NK-92 treated with Interleukin-12 subunit alpha and Interleukin-12 subunit beta, amount 100 ng/mL, for 24 hours (cell line): ENCODE data around the gene PTPRM.

Experiments
- DNase-seq: peaks from one replicate; lab custom pipeline; 2025; lab: John Stamatoyannopoulos, UW

The PTPRM gene

DNA sequence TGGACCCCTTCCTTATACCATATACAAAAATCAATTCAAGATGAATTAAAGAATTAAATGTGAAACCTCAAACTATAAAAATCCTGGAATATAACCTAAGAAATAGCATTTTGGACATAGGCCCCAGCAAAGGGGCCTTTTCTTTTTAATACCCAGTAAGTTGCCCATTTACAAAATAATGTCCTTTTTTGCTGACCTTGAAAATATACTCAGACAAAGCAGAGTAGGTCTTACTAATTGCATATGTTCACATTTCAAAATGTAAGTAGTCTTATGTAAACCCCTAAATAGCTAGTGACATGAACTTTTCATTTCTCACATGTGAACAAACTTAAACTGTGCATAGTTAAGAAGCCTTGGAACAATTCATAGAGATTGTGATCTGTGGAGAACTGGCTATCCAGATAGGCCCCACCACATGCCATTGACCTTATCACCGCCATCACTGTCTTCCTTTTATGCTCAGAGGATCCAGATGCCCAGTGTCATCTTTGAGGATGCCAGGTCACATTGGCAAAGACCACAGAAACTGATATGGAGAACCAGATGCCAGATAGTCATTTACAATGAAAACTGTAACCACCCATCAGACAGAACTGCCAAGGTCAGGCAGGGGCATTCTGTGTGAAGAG lies 759.8 kb downstream of the PTPRM start:
- DNase-seq, result no peak

DNA sequence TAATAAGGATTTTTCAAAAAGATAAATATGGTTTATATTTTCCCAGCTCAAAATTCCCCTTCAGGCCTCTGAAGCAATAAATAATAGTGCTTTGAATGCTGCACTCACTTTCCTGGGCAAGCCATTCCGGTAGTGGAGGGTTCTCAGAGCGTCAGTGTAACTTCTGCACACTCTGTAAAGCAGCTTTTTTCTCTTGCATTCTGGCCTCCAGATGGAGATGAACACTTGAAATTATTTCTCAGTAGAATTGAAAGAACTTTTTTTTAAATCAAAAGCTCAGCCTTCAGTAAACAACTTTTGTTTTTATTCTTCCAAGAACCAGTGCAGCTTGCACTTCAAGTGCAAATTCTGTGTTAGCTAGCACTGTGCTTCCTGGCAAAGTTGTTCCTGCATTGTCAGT lies 761.0 kb downstream of the PTPRM start:
- DNase-seq, result no peak

DNA sequence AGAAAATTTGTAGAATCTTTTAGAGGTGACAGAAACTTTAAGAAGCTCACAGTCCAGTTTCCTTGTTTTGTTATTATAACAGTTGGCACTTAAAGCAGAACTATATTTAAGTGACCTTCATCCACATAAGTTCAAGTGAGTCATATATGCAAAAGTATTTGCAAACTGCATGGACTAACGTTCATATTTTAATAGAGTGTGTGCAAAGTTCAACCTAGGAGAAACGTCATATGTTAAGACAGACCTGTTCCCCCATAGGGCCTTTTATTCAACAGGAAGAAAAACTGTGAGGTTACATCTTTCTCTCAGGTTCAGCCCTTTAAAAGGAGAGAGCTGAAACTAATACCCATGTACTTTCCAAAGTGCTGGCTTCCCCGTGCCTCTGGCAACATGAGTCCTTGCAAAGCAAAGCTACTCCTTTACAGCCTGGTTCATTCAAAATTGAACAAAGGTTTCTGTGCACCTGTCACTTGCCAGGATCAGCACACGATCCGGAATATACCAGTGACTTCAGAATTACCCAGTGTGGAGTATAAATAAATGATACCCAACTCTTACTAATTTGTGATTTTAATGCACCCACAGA lies 762.2 kb downstream of the PTPRM start:
- no peak for DNase-seq

DNA sequence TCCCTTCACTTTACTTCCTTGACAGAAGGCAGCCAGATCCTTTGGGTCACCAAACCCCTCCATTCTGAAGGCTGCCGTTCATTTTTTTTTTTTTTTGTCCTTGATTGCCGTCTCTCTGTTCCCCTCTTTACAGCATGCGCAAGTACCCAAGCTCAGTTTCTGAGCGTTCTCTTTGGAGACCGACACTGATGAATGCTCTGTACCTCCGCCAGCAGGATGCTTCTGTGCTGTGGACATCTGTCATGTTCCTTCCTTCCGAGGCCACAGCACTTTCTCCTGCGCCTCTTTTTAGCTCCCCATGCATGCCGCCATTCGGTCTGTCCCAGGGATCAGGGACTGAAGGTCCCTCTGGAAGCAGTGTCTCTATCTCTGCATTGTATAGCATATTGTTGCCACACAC lies 763.5 kb downstream of the PTPRM start:
- no peak for DNase-seq

DNA sequence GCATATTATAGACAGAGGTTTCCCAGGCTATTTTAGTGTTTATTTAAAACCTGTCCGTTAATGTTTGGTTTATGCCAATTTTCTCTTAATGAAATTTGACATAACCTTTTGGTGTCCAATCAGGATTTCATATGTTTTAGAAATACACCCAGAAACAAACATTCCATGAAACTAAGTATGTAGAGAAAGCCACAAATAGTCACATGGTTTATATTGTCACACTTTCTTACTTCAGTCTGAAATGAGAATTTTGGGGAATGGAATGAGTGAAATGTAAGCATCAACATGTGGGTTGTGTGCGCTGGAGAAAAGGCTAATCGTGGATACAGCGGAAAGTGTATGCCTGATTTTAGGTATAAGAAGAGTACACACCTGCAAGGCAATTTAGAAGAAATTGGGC lies 765.2 kb downstream of the PTPRM start:
- no peak for DNase-seq

DNA sequence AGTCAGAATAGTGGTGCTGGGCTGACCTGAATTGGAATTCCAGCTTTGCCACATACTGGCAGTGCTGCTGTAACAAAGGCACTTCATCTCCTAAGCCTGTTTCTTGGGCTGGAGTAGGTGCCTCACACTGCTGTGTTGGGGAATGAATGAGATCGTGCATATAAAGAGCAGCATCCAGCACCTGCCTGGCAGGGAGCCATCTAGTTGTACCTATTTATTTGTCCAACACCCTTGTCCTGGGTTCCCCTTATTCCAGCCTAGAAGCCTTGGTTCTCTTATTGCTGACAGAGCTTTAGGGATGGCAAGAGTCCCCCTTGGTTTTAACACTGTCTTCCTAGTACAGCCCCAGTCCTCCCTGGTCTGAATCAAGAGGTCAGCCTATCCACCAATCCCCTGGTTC lies 766.8 kb downstream of the PTPRM start:
- no peak for DNase-seq

DNA sequence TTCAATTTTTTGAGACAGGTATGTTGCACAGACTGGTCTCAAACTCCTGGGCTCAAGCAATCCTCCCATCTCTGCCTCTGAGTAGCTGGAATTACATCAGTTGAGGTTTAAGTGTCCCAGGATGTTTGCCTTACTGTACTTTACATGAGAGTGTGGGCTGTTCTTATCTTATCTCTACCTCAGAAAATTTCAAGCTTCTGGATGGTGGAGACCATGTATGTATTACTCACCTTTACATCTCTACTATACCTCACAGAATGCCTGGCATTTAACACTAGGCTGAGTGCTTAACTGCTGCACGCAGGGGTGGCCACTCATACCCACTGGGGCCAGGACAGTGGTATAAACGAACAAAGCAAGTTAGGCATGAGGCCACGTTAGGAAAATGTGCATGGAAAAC lies 770.1 kb downstream of the PTPRM start:
- no peak for DNase-seq

DNA sequence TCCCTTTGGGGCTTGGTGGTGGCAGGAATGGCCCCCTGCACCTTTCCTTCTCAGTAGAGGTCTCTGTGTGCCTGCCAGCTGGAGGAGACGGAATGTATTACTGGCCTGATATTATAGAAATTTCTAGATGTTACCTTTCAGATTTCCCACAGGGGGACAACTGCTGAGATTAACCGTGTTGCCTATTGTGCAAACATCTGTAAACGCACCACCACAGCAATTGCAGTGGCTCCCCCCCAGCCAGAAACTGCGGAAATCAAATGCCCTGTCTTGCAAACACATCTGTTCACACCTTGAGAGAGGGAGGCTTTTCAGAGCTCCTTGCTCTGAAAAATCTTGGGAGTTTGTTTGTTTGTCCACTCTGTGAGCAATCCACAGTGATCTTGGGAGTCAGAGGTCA lies 772.1 kb downstream of the PTPRM start:
- no peak for DNase-seq

DNA sequence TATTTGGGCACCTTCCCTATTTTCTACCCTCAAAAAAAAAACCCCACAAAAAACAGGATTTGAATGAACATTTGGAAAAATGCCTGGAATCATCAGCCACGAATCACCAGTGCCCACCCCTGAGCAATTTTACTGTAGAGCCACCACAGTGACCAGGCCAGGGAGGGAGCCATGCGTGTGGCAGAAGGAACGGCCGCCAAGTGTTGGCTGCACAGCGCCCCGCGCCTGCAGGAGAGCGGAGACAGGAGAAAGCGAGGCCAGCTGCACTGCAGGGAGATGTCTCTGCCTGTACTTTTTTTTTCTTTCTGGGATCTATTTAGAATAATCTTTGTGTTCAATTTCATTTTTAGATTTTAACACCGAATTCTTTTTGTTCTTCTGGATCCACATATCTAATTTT lies 772.8 kb downstream of the PTPRM start:
- DNase-seq, result no peak

DNA sequence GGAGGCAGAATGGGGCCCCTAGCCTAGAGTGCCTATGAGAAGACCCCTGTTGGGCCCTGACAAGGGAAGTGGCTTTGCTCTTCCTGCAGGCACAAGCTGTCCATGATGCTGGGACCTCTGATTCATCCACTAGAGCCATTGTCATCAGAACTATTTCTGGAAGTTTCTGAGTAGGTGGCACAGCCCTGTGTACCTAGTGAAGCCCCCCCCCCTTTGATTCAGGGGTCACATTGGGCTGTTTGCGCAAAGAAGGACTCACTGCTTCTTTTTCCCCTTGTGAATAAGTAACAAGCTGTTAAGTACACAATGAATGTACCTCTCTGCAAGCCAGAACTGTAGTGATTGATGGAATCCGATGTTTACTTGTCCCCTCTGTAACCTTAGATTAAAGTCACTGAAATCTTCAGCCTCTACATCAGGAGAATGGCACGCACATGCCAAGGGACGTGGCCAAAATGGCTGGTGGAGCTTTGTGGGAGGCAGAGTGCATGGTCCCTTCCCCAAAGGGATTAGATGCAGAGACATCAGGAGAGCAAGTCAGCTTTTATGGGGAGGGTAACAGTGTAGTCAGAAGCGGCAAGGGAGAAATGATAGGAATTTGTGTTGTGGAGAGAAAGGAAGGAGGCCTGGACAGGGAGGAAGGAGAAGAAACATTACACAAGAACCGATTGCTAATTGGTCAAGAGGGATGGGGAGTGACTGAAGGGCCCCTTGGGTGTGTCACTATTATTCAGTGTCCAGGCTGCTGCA lies 774.5 kb downstream of the PTPRM start:
- no peak for DNase-seq

DNA sequence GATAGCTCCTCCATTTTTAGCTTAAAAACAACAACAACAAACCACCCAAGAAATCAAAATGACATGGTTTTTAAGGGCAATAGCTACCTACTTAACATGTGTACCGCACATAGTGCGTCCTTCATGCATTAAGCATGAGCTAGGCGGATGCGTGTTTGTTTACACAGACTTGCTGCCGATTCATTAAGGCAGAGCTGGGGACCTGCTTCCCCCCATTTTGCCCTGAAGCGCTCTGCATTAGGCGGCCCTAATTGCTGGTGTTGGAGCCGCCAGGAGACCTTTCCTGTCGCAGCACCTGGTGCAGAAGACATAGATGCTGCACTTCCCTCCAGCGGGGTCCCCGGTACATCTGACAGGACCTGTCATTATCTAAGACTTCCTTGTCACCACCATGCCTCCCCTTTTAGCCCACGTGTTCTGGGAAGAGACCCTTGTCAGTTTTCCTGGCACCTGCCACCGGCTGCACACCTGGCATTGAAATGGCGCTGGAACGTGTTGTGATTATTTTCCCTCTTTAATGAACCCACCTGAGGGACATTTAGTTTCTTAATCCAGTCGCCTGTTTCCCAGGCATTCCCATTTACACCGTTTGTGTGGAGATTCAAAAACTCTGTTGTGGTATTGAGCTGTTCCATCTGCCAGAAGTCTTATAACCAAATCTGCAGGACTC lies 781.1 kb downstream of the PTPRM start:
- DNase-seq, result no peak

DNA sequence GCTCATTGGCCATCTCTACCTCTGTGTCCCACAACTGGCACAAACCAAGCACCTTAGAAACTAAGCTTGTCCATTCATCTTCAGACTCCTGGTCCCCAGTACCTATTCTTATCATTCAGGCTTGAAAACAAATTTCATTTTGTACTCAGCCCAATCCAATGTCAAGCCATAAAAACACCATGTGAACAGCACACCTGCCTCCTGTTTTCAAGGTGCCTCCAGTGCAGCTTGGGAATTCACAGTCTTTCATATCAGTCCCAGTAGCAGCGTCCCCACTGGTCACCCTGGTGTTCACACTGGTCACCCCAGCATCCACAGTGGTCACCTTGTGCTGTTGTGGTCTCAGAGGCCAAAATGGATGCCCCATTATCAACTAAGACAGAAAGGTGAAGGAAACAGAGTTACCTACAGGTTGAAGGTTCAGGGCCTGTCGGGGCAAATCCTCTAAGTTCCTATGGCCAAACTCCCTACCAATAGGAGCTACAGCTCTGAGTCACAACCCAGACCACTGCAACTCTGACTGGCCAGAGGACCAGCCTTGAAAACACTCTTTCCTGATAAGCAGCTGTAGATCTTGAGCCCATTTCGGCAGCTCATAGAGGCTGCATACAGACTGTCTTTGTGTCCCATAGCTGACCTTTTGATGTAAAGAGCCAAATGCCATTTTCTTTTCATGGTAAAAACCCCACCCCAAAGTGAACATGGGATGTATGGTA lies 782.6 kb downstream of the PTPRM start:
- DNase-seq, result no peak

DNA sequence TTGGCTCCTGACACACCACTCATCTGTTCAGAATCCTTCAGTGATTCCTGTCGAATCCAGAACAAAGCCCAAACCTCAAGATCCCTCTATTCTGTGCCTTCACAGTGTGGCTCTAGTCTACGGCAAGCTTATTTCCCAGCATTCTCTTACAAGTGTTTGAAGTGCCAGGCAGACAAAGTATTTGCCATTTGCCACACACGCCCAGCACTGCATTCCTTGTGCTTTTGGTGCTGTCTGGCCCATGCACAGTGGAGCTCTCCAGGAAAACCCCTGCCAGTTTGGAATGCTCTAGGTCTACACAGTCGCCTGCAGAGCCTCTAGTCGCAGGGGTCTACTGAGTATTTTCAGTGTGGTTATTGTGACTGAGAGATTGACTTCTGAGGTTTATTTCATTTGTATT lies 783.5 kb downstream of the PTPRM start:
- DNase-seq, result no peak

DNA sequence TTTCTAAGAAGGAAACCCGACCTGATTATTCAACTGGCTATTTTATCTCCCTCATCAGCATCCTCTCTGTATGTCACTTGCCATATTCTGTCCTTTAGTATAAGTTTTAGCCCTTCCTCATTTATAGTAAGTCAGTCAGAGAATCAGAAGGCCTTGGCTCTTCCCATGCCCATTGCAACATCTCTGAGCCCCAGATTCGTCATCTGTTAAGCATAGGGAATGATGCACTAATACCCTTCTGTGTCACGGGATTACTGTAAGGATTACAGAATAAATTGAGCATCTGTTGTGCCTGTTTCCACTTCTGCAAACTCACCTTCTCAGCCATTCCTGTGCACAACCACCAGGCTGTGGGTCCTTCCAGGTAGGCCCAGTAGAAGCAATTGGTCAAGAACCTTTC lies 784.0 kb downstream of the PTPRM start:
- DNase-seq, result no peak

DNA sequence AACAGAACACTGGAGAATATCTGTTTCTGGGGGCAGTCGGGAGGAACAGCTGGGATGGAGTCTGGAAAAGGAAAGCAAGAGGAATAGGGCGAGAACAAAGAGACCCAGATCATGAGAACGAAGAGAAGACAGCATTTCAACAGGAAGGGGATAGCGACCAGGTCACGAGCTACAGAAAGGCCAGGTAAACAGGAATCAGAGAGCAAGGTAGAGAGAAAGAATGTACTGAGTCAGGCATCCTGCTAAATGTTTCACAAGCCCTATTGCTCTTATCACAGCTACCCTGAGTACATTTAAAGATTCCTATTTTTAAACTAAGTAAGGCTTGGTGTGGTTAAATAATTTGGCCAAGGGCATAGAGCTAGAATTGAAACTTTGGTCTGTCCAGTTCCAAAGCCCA lies 787.2 kb downstream of the PTPRM start:
- DNase-seq, result no peak

DNA sequence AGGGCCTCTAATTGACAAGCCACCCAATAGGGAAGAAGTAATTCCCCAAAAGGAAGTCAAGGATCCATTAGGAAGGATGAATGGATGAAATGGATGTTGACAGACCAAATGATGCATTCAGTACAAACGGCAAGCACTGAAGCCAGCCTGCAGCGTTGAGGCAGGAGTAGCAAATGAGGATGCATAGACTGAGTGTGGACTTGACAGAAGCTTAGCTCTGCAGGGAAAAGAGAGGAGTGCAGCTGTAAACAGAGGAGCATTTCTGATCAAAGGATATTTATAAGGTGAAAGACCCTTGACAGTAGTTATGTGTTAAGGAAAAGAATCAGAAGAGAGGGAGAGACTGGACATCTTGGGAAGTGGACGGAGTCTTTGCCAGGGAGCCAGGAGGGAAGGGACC lies 788.9 kb downstream of the PTPRM start:
- DNase-seq, result no peak

DNA sequence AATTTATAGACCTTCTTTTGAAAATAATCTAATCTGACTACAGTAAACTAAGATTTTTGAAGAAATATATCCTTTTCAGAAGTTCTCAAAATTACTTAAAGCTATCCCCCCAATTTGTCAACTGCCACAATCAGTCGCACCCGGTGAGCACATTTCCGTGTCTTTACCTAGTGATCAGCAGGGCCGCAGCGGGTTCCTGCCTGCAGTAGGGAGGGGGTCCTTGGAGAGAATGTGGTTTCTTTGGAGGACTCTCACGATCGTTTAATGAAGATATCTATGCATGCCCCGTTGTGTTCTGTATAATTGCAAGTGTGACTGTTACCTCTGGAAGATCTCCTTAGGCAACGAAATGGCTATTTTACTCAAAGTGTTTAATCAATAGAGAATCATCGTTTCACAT lies 790.2 kb downstream of the PTPRM start:
- no peak for DNase-seq

DNA sequence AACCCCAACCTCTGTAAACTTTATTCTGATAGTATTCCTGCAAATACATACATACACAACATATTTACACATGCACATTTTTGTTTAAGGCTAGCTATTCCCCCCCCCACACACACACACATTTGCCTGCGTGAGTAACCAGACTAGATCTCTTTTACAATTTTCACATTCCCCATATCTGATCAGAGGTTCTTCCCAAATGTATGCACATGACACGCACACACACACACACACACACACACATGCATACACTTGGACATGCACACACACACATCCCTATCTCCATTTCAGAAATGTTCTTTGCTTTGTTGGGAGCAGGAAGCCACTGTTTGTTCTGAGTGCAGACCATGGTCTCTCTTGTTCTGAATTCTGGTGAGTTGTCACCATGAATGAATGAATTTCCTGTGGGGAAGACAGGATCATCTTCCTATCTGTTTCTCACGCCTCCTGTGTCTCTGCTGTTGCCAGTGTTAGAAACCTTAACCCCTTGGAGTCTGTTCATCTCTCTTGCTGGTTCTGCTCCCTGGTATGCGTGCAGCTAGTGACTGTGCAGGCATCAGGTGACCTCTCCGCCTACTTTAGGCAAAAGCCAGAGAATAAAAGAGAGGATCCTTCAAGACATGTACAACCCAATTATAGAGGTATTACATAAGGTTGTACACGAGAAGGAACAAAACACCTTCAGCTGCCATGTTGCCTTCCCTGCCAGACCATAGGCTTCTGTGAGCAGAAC lies 791.1 kb downstream of the PTPRM start:
- no peak for DNase-seq

DNA sequence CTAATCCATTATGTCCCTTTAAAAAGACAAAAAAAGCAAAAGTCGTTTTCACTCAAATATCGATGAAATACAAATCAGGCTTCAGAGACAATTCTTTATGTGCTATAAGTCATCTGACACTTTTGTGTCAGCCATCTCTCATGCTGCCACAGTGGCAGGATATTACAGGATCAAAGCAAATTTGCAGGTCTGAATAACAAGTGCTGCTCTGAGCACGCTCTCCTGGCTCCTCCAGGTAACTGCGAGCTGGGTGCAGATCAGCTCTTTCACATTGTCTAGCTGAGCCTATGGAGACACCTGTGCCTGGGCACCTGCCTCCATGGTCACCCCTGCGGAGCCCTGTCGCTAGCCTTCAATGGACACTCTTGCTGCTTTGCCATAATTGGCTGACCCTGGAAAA lies 792.0 kb downstream of the PTPRM start:
- no peak for DNase-seq

DNA sequence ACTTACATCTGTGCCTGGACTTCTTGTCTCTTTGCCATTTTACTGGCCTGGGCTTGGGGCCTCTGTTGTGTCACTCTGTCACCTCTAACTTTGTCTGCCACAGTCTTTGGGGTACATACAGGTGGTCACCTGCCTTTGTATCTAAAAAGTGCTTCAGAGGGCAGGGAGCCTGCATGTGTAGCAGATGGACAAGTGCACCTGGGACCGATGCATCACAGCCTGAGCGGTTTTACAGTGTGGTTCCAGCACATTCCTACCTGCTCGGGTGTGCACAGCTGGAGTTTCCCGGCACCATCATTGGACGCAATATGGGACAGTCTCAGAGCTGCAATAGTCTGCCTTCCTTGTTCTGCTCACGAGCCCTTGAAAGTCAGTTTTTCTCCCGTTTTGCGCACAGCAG lies 792.4 kb downstream of the PTPRM start:
- no peak for DNase-seq

DNA sequence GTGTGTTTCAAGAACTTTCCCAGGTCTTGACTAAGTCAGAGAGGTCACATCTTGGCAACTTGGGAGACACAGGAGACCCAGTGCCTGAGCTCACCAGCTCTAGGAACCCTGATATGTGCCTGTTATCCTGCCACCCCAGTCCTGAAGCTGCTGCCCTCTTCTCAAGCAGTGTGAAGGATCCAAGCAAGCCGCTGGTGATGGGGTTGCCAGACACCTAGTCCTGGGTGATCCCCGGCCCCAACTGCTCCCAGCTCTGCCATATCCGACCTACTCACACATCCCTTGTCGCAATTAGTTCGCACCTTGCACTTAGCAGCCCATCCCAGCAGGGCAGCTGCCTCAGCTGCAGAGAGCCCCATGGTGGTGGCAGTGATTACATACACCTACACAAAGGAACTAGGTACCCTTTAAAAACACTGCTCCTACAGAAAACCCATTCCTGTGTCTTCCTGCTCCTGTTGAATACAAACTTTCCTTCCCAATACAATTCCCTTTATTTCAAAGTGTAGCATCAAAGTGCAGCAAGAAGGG lies 794.9 kb downstream of the PTPRM start:
- DNase-seq, result no peak

DNA sequence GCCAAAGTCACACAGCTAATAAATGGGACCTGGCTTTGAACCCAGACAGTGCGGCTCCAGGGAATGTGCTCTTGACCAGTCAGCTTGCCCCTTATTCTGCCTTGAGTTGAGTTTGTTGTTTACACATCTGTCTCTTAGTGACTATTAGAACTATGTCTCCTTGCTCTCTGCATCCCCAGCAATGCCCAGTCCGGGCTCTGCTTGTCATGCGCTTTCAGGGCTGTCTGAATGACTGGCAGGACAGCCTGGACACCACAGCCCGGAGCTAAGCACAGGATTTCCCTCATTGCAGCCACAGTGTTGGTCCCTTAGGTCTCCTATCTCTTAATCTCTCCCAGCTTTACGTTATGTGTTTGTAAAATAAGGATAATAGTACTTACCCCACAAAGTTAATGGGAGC lies 795.7 kb downstream of the PTPRM start:
- no peak for DNase-seq
